H1 (cell line): Measurements from ENCODE around the gene IGFBP6. TPM values are rescaled to one million over a fixed set of nuclear protein-coding genes. Genes with fewer than 3 reads are reported as not detected.

Experiments
- CTCF ChIA-PET: fragments of 300-600 bp; sonication (Branson Sonifier 250); formaldehyde crosslinking; loops from one replicate; lab custom pipeline; 2021; ENCODE audit not compliant: partially characterized antibody; lab: Charles Lee
- POLR2A ChIA-PET: fragments of 300-600 bp; sonication (Branson Sonifier 250); formaldehyde crosslinking; loops from one replicate; lab custom pipeline; 2021; ENCODE audit warnings: inconsistent platforms; ENCODE audit not compliant: partially characterized antibody; lab: Charles Lee
- DNase-seq, 2 experiments: peaks; one replicate each; pipeline versions ENCODE4 v3.0.0 to v3.0.0-alpha.2; 2010 to 2022; ENCODE audit warnings: low spot score in 2 of 2, low read depth in 1 of 2, mixed read lengths in 1 of 2
- FAIRE-seq: peaks from 2 replicates; lab custom pipeline; 2011; peaks lifted over from hg19 to GRCh38; lab: Jason Lieb, UNC
- H2AFZ ChIP-seq: 2 replicates; pipeline ENCODE4 v1.8.1; 2012; ENCODE audit warnings: low read length, inconsistent platforms
- H2AK5ac ChIP-seq: 2 replicates; pipeline ENCODE4 v1.6.1; 2013; ENCODE audit warnings: low read depth, low read length
- H2BK120ac ChIP-seq: replicated peaks from 2 replicates; pipeline ENCODE3; 2013; ENCODE audit warnings: low read depth, low read length, inconsistent platforms
- H2BK12ac ChIP-seq: 2 replicates; pipeline ENCODE4 v1.6.1; 2013; ENCODE audit warnings: low read depth, low read length
- H2BK15ac ChIP-seq: 2 replicates; pipeline ENCODE4 v1.6.1; 2013; ENCODE audit warnings: low read length
- H2BK20ac ChIP-seq: 2 replicates; pipeline ENCODE4 v1.6.1; 2013; ENCODE audit warnings: low read length
- H2BK5ac ChIP-seq: 2 replicates; pipeline ENCODE4 v1.6.1; 2013; ENCODE audit warnings: low read depth, low read length
- H3K14ac ChIP-seq: 2 replicates; pipeline ENCODE4 v1.6.1; 2013; ENCODE audit warnings: inconsistent platforms; ENCODE audit not compliant: insufficient read length
- H3K18ac ChIP-seq: 2 replicates; pipeline ENCODE4 v1.6.1; 2013; ENCODE audit warnings: low read length; ENCODE audit errors: extremely low read depth
- H3K23ac ChIP-seq: 2 replicates; pipeline ENCODE4 v1.6.1; 2013; ENCODE audit warnings: inconsistent platforms; ENCODE audit not compliant: insufficient read length
- H3K23me2 ChIP-seq: 2 replicates; pipeline ENCODE4 v1.6.1; 2013; ENCODE audit warnings: low read depth, low read length
- H3K27ac ChIP-seq: 2 replicates; pipeline ENCODE4 v1.6.1; 2011; ENCODE audit warnings: low read depth, low read length, inconsistent platforms
- H3K27me3 ChIP-seq, 4 experiments: replicated peaks in 1 of 4; 1 replicate in 1 of 4; 2 replicates in 3 of 4; pipeline versions ENCODE4 v1.6.1 to v1.8.1; 2011 to 2013; ENCODE audit warnings: low read length in 3 of 4, mild to moderate bottlenecking in 3 of 4, inconsistent platforms in 2 of 4, mixed read lengths in 2 of 4, moderate library complexity in 1 of 4; ENCODE audit not compliant: control insufficient read depth in 3 of 4, insufficient read depth in 3 of 4; ENCODE audit errors: extremely low read depth in 1 of 4
- H3K36me3 ChIP-seq, 4 experiments: 2 replicates each; pipeline versions ENCODE4 v1.6.1 to v1.8.1; 2011 to 2013; ENCODE audit warnings: mild to moderate bottlenecking in 4 of 4, low read length in 3 of 4, moderate library complexity in 2 of 4, control low read depth in 1 of 4, inconsistent platforms in 1 of 4; ENCODE audit not compliant: insufficient read depth in 4 of 4, control insufficient read depth in 2 of 4
- H3K4ac ChIP-seq: replicated peaks from 2 replicates; pipeline ENCODE3; 2013; ENCODE audit warnings: low read length, low read depth, mixed read lengths, inconsistent platforms; ENCODE audit not compliant: insufficient read length
- H3K4me1 ChIP-seq, 4 experiments: replicated peaks in 1 of 4; 1 replicate in 1 of 4; 2 replicates in 3 of 4; pipeline versions ENCODE4 v1.6.1 to v1.8.1; 2011 to 2013; ENCODE audit warnings: low read length in 3 of 4, inconsistent platforms in 2 of 4, mixed read lengths in 1 of 4; ENCODE audit not compliant: insufficient read depth in 4 of 4, control insufficient read depth in 3 of 4
- H3K4me2 ChIP-seq, 2 experiments: 2 replicates each; pipeline versions ENCODE4 v1.6.1 to v1.8.1; 2011 to 2013; ENCODE audit warnings: low read depth in 2 of 2, low read length in 2 of 2, control low read depth in 1 of 2, inconsistent platforms in 1 of 2, mild to moderate bottlenecking in 1 of 2; ENCODE audit not compliant: insufficient read depth in 1 of 2
- H3K4me3 ChIP-seq, 4 experiments: fragments of 200-600, 300-600 bp in 1 of 4; sonication (generic), shearing (Covaris generic), sonication (Bioruptor Twin) in 1 of 4; 2 replicates each; pipeline versions ENCODE4 v1.5.1 to v1.8.1; 2011 to 2016; ENCODE audit warnings: low read length in 4 of 4, low read depth in 3 of 4, control low read depth in 2 of 4, inconsistent platforms in 2 of 4, mild to moderate bottlenecking in 2 of 4, mixed read lengths in 1 of 4, moderate library complexity in 1 of 4; ENCODE audit not compliant: insufficient read depth in 2 of 4; ENCODE audit errors: extremely low read depth in 1 of 4
- H3K56ac ChIP-seq: replicated peaks from 2 replicates; pipeline ENCODE3; 2013; ENCODE audit warnings: low read depth, mild to moderate bottlenecking, mixed read lengths, low read length, inconsistent platforms; ENCODE audit not compliant: insufficient read length
- H3K79me1 ChIP-seq: 2 replicates; pipeline ENCODE4 v1.6.1; 2013; ENCODE audit warnings: low read depth, low read length, control low read depth
- H3K79me2 ChIP-seq, 2 experiments: 2 replicates each; pipeline versions ENCODE4 v1.6.1 to v1.8.1; 2012 to 2013; ENCODE audit warnings: low read length in 2 of 2, mild to moderate bottlenecking in 2 of 2, inconsistent platforms in 1 of 2; ENCODE audit not compliant: insufficient read depth in 2 of 2, control insufficient read depth in 1 of 2
- H3K9ac ChIP-seq, 4 experiments: replicated peaks in 1 of 4; 1 replicate in 1 of 4; 2 replicates in 3 of 4; pipeline versions ENCODE4 v1.6.1 to v1.8.1; 2011 to 2013; ENCODE audit warnings: low read depth in 3 of 4, low read length in 3 of 4, control low read depth in 2 of 4, mild to moderate bottlenecking in 2 of 4, moderate library complexity in 2 of 4, inconsistent platforms in 1 of 4; ENCODE audit errors: extremely low read depth in 1 of 4
- H3K9me3 ChIP-seq, 2 experiments: 2 replicates each; pipeline versions ENCODE4 v1.6.1 to v1.8.1; 2012 to 2013; ENCODE audit warnings: mild to moderate bottlenecking in 2 of 2, moderate library complexity in 2 of 2, control low read depth in 1 of 2, inconsistent platforms in 1 of 2, low read depth in 1 of 2, low read length in 1 of 2, mixed read lengths in 1 of 2; ENCODE audit not compliant: insufficient read depth in 2 of 2
- H4K20me1 ChIP-seq, 2 experiments: replicated peaks in 1 of 2; 2 replicates each; pipeline versions ENCODE3 to v1.8.1; 2011 to 2013; ENCODE audit warnings: inconsistent platforms in 2 of 2, low read length in 2 of 2, mild to moderate bottlenecking in 1 of 2; ENCODE audit not compliant: insufficient read depth in 2 of 2, control insufficient read depth in 1 of 2
- H4K5ac ChIP-seq: 2 replicates; pipeline ENCODE4 v1.6.1; 2013; ENCODE audit warnings: low read length, low read depth, mixed read lengths, inconsistent platforms; ENCODE audit not compliant: insufficient read length
- H4K8ac ChIP-seq: 2 replicates; pipeline ENCODE4 v1.8.0; 2013; ENCODE audit warnings: mild to moderate bottlenecking, moderate library complexity, low read length, inconsistent platforms; ENCODE audit not compliant: insufficient read depth; ENCODE audit errors: extremely low read depth
- H4K91ac ChIP-seq: replicated peaks from 2 replicates; pipeline ENCODE3; 2013; ENCODE audit warnings: low read length, mixed read lengths, inconsistent platforms; ENCODE audit not compliant: insufficient read length
- BACH1 ChIP-seq: IDR thresholded peaks from 2 replicates; pipeline ENCODE4 v1.6.1; 2012; ENCODE audit warnings: low read length, improper control_type of control experiment
- CHD2 ChIP-seq: IDR thresholded peaks from 2 replicates; pipeline ENCODE4 v1.6.1; 2012; ENCODE audit warnings: low read length, improper control_type of control experiment
- HDAC2 ChIP-seq, 2 experiments: fragments of 300-600 bp in 1 of 2; sonication (generic) in 1 of 2; IDR thresholded peaks; 2 replicates each; pipeline ENCODE4 v1.6.1; 2011 to 2012; ENCODE audit warnings: low read depth in 2 of 2, low read length in 2 of 2, mild to moderate bottlenecking in 2 of 2, moderate library complexity in 2 of 2, borderline replicate concordance in 1 of 2, inconsistent platforms in 1 of 2
- KDM1A ChIP-seq: fragments of 200-600, 300-600 bp; sonication (generic); IDR thresholded peaks from 2 replicates; pipeline ENCODE4 v1.7.1; 2016; ENCODE audit warnings: mild to moderate bottlenecking, low read length, borderline replicate concordance
- MAX ChIP-seq: IDR thresholded peaks from 2 replicates; pipeline ENCODE4 v1.6.1; 2012; ENCODE audit warnings: inconsistent platforms
- PHF8 ChIP-seq: fragments of 200-600 bp; sonication (generic); conservative IDR thresholded peaks from 2 replicates; pipeline ENCODE4 v1.7.1; 2012; ENCODE audit warnings: low read depth, mild to moderate bottlenecking, inconsistent platforms, low read length, moderate library complexity
- POU5F1 ChIP-seq: IDR thresholded peaks from 2 replicates; pipeline ENCODE4 v1.6.1; 2011; ENCODE audit warnings: low read depth, mild to moderate bottlenecking, low read length, moderate library complexity
- SP2 ChIP-seq: IDR thresholded peaks from 2 replicates; pipeline ENCODE4 v1.6.1; 2012; ENCODE audit warnings: mild to moderate bottlenecking, low read length, inconsistent platforms
- SP4 ChIP-seq: IDR thresholded peaks from 2 replicates; pipeline ENCODE4 v1.6.1; 2012; ENCODE audit warnings: low read length, inconsistent platforms
- SRF ChIP-seq: IDR thresholded peaks from 2 replicates; pipeline ENCODE4 v1.6.1; 2011; ENCODE audit warnings: mild to moderate bottlenecking, low read depth, low read length, moderate library complexity
- TAF7 ChIP-seq: optimal IDR thresholded peaks from 2 replicates; pipeline ENCODE3; 2011; ENCODE audit warnings: low read depth, mild to moderate bottlenecking, inconsistent platforms, low read length, moderate library complexity, borderline replicate concordance
- YY1 ChIP-seq: IDR thresholded peaks from 2 replicates; pipeline ENCODE4 v1.6.1; 2011; ENCODE audit warnings: low read depth, mild to moderate bottlenecking, low read length
- WGBS, 2 experiments: shearing (Covaris generic) in 1 of 2; methylation state at CpG; one replicate each; pipeline versions ENCODE4 v1.1.6 to v1.1.7; 2013 to 2015; ENCODE audit warnings: low lambda C conversion rate in 2 of 2, mixed read lengths in 2 of 2, inconsistent platforms in 1 of 2, low coverage in 1 of 2, missing lambda C conversion rate in 1 of 2; ENCODE audit not compliant: insufficient replicate concordance in 2 of 2, insufficient coverage in 1 of 2, insufficient read length in 1 of 2; ENCODE audit errors: extremely low coverage in 1 of 2, missing lambda C conversion rate in 1 of 2; 5-methylcytosine and 5-hydroxymethylcytosine counted together
- polyA plus RNA-seq, 7 experiments: library from polyadenylated mRNA; depleted of rRNA in 3 of 7; stranded (reverse) in 5 of 7; unstranded in 2 of 7; fragments of >200 nt in 5 of 7; fragments of 200-250 nt in 2 of 7; gene quantifications; 1 replicate in 5 of 7; 2 replicates in 1 of 7; 4 replicates in 1 of 7; pipeline versions ENCODE4 v1.2.1 to v1.2.3, GENCODE V29; 2011 to 2013; ENCODE audit warnings: missing spikeins in 2 of 7, mixed read lengths in 2 of 7
- total RNA-seq: library from RNA; stranded (reverse); fragmentation: NEBNext Ultra II Directional; extraction: Animal tissue kit (Norgen Biotek cat#: 25700); gene quantifications from 2 replicates; pipeline ENCODE4 v1.2.1, GENCODE V29; 2021

Gene IGFBP6
- total and polyA plus RNA-seq, 2 of the 8 experiments (the other 6 are each of a cell fraction or from before 2014, with no cell fraction given) = 13.7 to 14.7 TPM

GRCh38 chr12:53082637-53083175, 14.8 kb upstream of the IGFBP6 start:
- Histone ChIP-seq H3K56ac (no peak overlapping the region), H2AK5ac (no peak overlapping the region), H2AFZ (no peak overlapping the region), H3K27me3 (peaks cover 0 to 6% (median 3%) of the 10 kb centered on the region in 4 experiments; a peak in 4 of 7 replicates), H3K9ac (no peak overlapping the region), H3K9me3 (no peaks in the 10 kb centered on the region), H2BK20ac (no peak overlapping the region), H4K20me1 (no peaks in the 10 kb centered on the region), H3K18ac (no peak overlapping the region), H3K4me2 (no peak overlapping the region), H3K23ac (no peak overlapping the region), H3K4ac (no peak overlapping the region), H4K8ac (no peak overlapping the region), H2BK5ac (no peak overlapping the region), H2BK15ac (no peak overlapping the region), H3K4me3 (no peak overlapping the region), H3K36me3 (no peaks in the 10 kb centered on the region), H3K23me2 (peaks cover 10% of the 10 kb centered on the region; the same call in 1 of the 2 replicates), H4K91ac (no peak overlapping the region), H3K79me2 (no peaks in the 10 kb centered on the region), H3K14ac (no peak overlapping the region), H2BK120ac (no peak overlapping the region), H3K79me1 (no peaks in the 10 kb centered on the region), H2BK12ac (no peak overlapping the region), H4K5ac (no peak overlapping the region), H3K27ac (no peak overlapping the region), H3K4me1 (peaks cover 0 to 3% (median 2%) of the 10 kb centered on the region in 4 experiments; a peak in 3 of 7 replicates)
- TF ChIP-seq MAX (no peak), BACH1 (no peak), POU5F1 (no peak), KDM1A (no peak), YY1 (no peak), PHF8 (no peak), CHD2 (no peak), SRF (no peak), SP4 (no peak), TAF7 (no peak), SP2 (no peak), HDAC2 (IDR thresholded peaks at IDR 0.05; ENCODE audit: borderline replicate concordance in 1 of 2, low read depth in 2 of 2, low read length in 2 of 2) (no peak)
- CTCF ChIA-PET = interaction anchor here (19.0 kb wide), 1 partner anchor 17 kb away, joined by 240 read pairs; no protein-coding TSS in a partner anchor
- no peak for DNase-seq
- POLR2A ChIA-PET = interaction anchor here (1.2 kb wide), 1 partner anchor 34 kb away, joined by 3 read pairs; no protein-coding TSS in a partner anchor
- 79% methylated on average over 2 of the region's 2 CpGs; no CpG with 5 or more reads in 1 of the 2 experiments for WGBS, 2 experiments
- no peak for FAIRE-seq
